BLaER1 treated with 17β-estradiol and CSF1 and Interleukin-3, amounts not matched to agents 10 nM and 100 nM (cell line): ENCODE data around the gene LGR4.
"Not testable (repeated sequence)": the region's sequence is repeated elsewhere in the genome, so short reads cannot be mapped to it uniquely, and the experiment has no call there.

Experiments used
- H3K27ac ChIP-seq, 11 experiments: shearing (Covaris generic); formaldehyde crosslinking; 2 replicates each; pipeline ENCODE4 v1.8.1; 2022
- H3K27me3 ChIP-seq, 11 experiments: shearing (Covaris generic); formaldehyde crosslinking; 2 replicates each; pipeline ENCODE4 v1.8.1; 2022
- H3K36me3 ChIP-seq, 11 experiments: shearing (Covaris generic); formaldehyde crosslinking; 2 replicates each; pipeline ENCODE4 v1.8.1; 2022
- H3K4me1 ChIP-seq, 10 experiments: shearing (Covaris generic); formaldehyde crosslinking; 2 replicates each; pipeline ENCODE4 v1.8.1; 2022
- H3K4me2 ChIP-seq, 11 experiments: shearing (Covaris generic); formaldehyde crosslinking; 2 replicates each; pipeline ENCODE4 v1.8.1; 2022
- H3K4me3 ChIP-seq, 10 experiments: shearing (Covaris generic); formaldehyde crosslinking; 2 replicates each; pipeline ENCODE4 v1.8.1; 2022
- H3K9ac ChIP-seq, 11 experiments: shearing (Covaris generic); formaldehyde crosslinking; 2 replicates each; pipeline ENCODE4 v1.8.1; 2022
- H3K9me3 ChIP-seq, 11 experiments: shearing (Covaris generic); formaldehyde crosslinking; replicated peaks in 1 of 11; 2 replicates each; pipeline ENCODE4 v1.8.1; 2022
- H4K20me1 ChIP-seq, 11 experiments: shearing (Covaris generic); formaldehyde crosslinking; 2 replicates each; pipeline ENCODE4 v1.8.1; 2022
- Cebpa-rat ChIP-seq, 11 experiments: shearing (Covaris generic); IDR thresholded peaks; 2 replicates each; pipeline ENCODE4 v1.8.1; 2022

The LGR4 gene

GRCh38 chr11:27472398-27473016 lies at the start of gene LGR4:
TSS of gene LGR4 (minus strand) at chr11:27472790. CDS start at chr11:27472302, 488 bp downstream.
- no peaks in the 10 kb centered on the region for H3K9me3 ChIP-seq
- peak within 1 kb of the TSS; percentile 11 to 75 (median 67); a peak in 20 of 22 replicates for H3K27ac ChIP-seq
- peaks cover 0 to 28% (median 14%) of the 10 kb centered on the region in 11 experiments; a peak in 13 of 22 replicates for H3K27me3 ChIP-seq
- no peak for TF ChIP-seq Cebpa-rat (IDR thresholded peaks at IDR 0.05)
- H3K4me2 ChIP-seq, result peak within 1 kb of the TSS; percentile 94 to 99 (median 98)
- peak within 1 kb of the TSS; percentile 74 to 85 (median 78) for H3K4me3 ChIP-seq
- peak within 1 kb of the TSS; percentile 67 to 84 (median 78) for H3K9ac ChIP-seq
- H3K4me1 ChIP-seq, result peaks cover 11 to 38% (median 24%) of the 10 kb centered on the region in 10 experiments
- no peaks in the 10 kb centered on the region for H3K36me3 ChIP-seq
- peaks cover 0 to 6% (median 0%) of the 10 kb centered on the region in 11 experiments; a peak in 2 of 22 replicates for H4K20me1 ChIP-seq

GRCh38 chr11:27520226-27520625 lies 47.6 kb upstream of the LGR4 start:
- no peak for TF ChIP-seq Cebpa-rat (IDR thresholded peaks at IDR 0.05)
- H3K27ac ChIP-seq, result no peak overlapping the region
- no peak overlapping the region for H3K4me3 ChIP-seq
- H3K36me3 ChIP-seq, result no peaks in the 10 kb centered on the region
- no peaks in the 10 kb centered on the region for H3K27me3 ChIP-seq
- H3K9ac ChIP-seq, result no peak overlapping the region
- no peaks in the 10 kb centered on the region for H4K20me1 ChIP-seq
- H3K9me3 ChIP-seq, result peaks cover 0 to 4% (median 0%) of the 10 kb centered on the region in 11 experiments; a peak in 1 of 22 replicates
- H3K4me2 ChIP-seq, result no peak overlapping the region
- no peaks in the 10 kb centered on the region for H3K4me1 ChIP-seq

GRCh38 chr11:27518518-27518917 lies 45.9 kb upstream of the LGR4 start:
- H3K9me3 ChIP-seq, result peaks cover 0 to 17% (median 6%) of the 10 kb centered on the region in 11 experiments; a peak in 2 of 22 replicates
- no peak overlapping the region for H3K4me3 ChIP-seq
- no peaks in the 10 kb centered on the region for H3K27me3 ChIP-seq
- no peak overlapping the region for H3K9ac ChIP-seq
- no peaks in the 10 kb centered on the region for H4K20me1 ChIP-seq
- H3K4me2 ChIP-seq, result no peak overlapping the region
- no peak for TF ChIP-seq Cebpa-rat (IDR thresholded peaks at IDR 0.05)
- no peaks in the 10 kb centered on the region for H3K36me3 ChIP-seq
- no peak overlapping the region for H3K27ac ChIP-seq
- H3K4me1 ChIP-seq, result no peaks in the 10 kb centered on the region

DNA sequence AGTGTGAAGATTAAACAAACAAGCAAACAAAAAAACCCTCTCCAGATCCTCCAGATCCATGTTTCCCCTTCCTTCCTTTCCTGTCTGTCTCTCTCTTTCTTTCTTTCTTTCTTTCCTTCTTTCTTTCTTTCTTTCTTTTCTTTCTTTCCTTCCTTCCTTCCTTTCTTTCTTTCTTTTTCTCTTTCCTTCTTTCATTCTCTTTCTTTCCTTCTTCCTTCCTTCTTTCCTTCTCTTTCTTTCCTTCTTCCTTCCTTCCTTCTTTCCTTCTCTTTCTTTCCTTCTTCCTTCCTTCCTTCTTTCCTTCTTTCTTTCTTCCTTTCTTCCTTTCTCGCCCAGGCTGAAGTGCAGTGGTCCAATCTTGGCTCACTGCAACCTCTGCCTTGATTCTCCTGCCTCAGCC lies 44.9 kb upstream of the LGR4 start:
- not testable (repeated sequence) for H3K27ac ChIP-seq, H4K20me1 ChIP-seq, H3K27me3 ChIP-seq, H3K9ac ChIP-seq, H3K4me1 ChIP-seq, H3K4me3 ChIP-seq, H3K4me2 ChIP-seq, H3K36me3 ChIP-seq
- H3K9me3 ChIP-seq, result peaks cover 0 to 17% (median 6%) of the 10 kb centered on the region in 11 experiments; a peak in 2 of 22 replicates

- no peak for TF ChIP-seq Cebpa-rat (IDR thresholded peaks at IDR 0.05)
- Histone ChIP-seq H3K4me3 (no peak overlapping the region), H3K4me1 (peaks cover 0 to 7% (median 0%) of the 10 kb centered on the region in 10 experiments; a peak in 4 of 20 replicates), H3K27ac (no peak overlapping the region), H3K4me2 (no peak overlapping the region), H3K9ac (no peak overlapping the region), H3K27me3 (no peaks in the 10 kb centered on the region), H4K20me1 (no peaks in the 10 kb centered on the region), H3K36me3 (no peaks in the 10 kb centered on the region), H3K9me3 (peaks cover 0 to 17% (median 6%) of the 10 kb centered on the region in 11 experiments; a peak in 2 of 22 replicates)
Observed at GRCh38 chr11:27514558-27514957, 42.0 kb upstream of the LGR4 start.

- Histone ChIP-seq H3K9me3 (peaks cover 0 to 17% (median 6%) of the 10 kb centered on the region in 11 experiments; a peak in 2 of 22 replicates), H4K20me1 (no peaks in the 10 kb centered on the region), H3K4me2 (no peak overlapping the region), H3K4me3 (no peak overlapping the region), H3K4me1 (peaks cover 0 to 12% (median 0%) of the 10 kb centered on the region in 10 experiments; a peak in 4 of 20 replicates), H3K27ac (no peak overlapping the region), H3K36me3 (no peaks in the 10 kb centered on the region), H3K27me3 (no peaks in the 10 kb centered on the region), H3K9ac (no peak overlapping the region)
- no peak for TF ChIP-seq Cebpa-rat (IDR thresholded peaks at IDR 0.05)
Observed at GRCh38 chr11:27514076-27514475, 41.5 kb upstream of the LGR4 start.

DNA sequence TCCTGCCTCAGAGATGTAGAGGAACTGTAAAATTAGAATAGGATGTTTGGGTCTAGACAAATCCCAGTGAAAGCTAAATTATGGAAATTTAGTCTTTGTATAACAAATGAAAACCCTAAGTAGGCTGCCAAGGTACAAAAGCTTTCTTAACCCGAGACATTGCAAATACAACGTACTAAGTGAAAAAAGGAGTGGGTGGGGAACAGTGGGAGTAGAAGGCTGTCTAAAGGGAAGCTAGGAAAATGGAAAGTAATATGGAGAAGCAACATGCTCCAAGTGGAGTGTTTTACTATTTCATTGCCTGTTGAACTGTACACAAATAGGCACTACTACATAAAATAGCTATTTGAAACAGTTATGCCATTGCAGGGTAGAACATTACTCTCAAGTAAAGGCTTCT lies 40.8 kb upstream of the LGR4 start:
- no peak overlapping the region for H3K4me2 ChIP-seq
- peaks cover 0 to 15% (median 0%) of the 10 kb centered on the region in 10 experiments; a peak in 4 of 20 replicates for H3K4me1 ChIP-seq
- no peaks in the 10 kb centered on the region for H3K27me3 ChIP-seq
- peaks cover 0 to 17% (median 6%) of the 10 kb centered on the region in 11 experiments; a peak in 2 of 22 replicates for H3K9me3 ChIP-seq
- no peaks in the 10 kb centered on the region for H4K20me1 ChIP-seq
- H3K9ac ChIP-seq, result no peak overlapping the region
- no peak overlapping the region for H3K27ac ChIP-seq
- H3K4me3 ChIP-seq, result no peak overlapping the region
- no peak for TF ChIP-seq Cebpa-rat (IDR thresholded peaks at IDR 0.05)
- no peaks in the 10 kb centered on the region for H3K36me3 ChIP-seq

DNA sequence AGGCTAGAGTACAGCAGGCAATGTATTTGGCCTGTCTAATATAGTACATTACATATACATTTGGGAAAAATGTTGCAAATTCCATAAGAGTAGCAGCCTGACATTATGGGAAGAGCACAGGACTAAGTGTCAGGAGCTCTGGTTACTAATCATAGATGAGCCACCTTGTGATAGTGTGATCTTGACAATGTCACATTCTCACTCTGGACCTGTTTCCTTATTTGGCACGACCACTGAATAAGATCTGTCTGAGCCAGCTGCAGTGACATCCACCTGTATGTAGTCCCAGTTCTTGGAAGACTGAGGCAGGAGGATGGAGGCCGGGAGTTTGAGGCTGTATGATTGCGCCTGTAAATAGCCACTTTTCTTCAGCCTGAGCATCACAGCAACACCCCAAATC lies 39.6 kb upstream of the LGR4 start:
- peaks cover 0 to 26% (median 4%) of the 10 kb centered on the region in 10 experiments; a peak in 11 of 20 replicates for H3K4me1 ChIP-seq
- TF ChIP-seq Cebpa-rat (IDR thresholded peaks at IDR 0.05), result no peak
- peaks cover 0 to 17% (median 6%) of the 10 kb centered on the region in 11 experiments; a peak in 2 of 22 replicates for H3K9me3 ChIP-seq
- H3K4me3 ChIP-seq, result no peak overlapping the region
- no peak overlapping the region for H3K4me2 ChIP-seq
- no peaks in the 10 kb centered on the region for H3K27me3 ChIP-seq
- no peak overlapping the region for H3K27ac ChIP-seq
- no peaks in the 10 kb centered on the region for H3K36me3 ChIP-seq
- no peak overlapping the region for H3K9ac ChIP-seq
- H4K20me1 ChIP-seq, result no peaks in the 10 kb centered on the region

GRCh38 chr11:27509908-27510307 lies 37.3 kb upstream of the LGR4 start:
- peaks cover 0 to 10% (median 2%) of the 10 kb centered on the region in 11 experiments; a peak in 2 of 22 replicates for H3K9me3 ChIP-seq
- TF ChIP-seq Cebpa-rat (IDR thresholded peaks at IDR 0.05), result no peak
- no peaks in the 10 kb centered on the region for H3K27me3 ChIP-seq
- peaks cover 0 to 12% (median 0%) of the 10 kb centered on the region in 11 experiments; a peak in 7 of 22 replicates for H4K20me1 ChIP-seq
- peak overlapping the region in 2 of 11 experiments; percentile 11 to 38; a peak in 1 of 22 replicates for H3K4me2 ChIP-seq
- H3K4me3 ChIP-seq, result no peak overlapping the region
- peaks cover 9 to 38% (median 17%) of the 10 kb centered on the region in 10 experiments for H3K4me1 ChIP-seq
- H3K36me3 ChIP-seq, result no peaks in the 10 kb centered on the region
- no peak overlapping the region for H3K9ac ChIP-seq
- H3K27ac ChIP-seq, result no peak overlapping the region
